HepG2 (cell line): ENCODE results near the gene SMTN. TPM values are rescaled to one million over a fixed set of nuclear protein-coding genes. Genes with fewer than 3 reads are reported as not detected.
A peak's percentile ranks its signal among the peaks of the same experiment; 100 is the strongest.

Source experiments
- ATAC-seq: fragments of 200-7000 bp; cut with Tn5 transposase; 3 replicates; pipeline ENCODE4 v1.9.1; 2020; ENCODE audit warnings: mild to moderate bottlenecking, moderate library complexity
- BruUV-seq: library from RNA; stranded (reverse); fragments of 400-500 nt; replicated peaks from 2 replicates; lab custom pipeline; 2021; lab: Mats Ljungman, UMichigan
- CTCF ChIA-PET: fragments of 300-600 bp; formaldehyde crosslinking; extraction: SDS; loops from one replicate; lab custom pipeline; 2021; ENCODE audit warnings: low total read pairs, inconsistent platforms, low intra/inter-chr PET ratio; lab: Yijun Ruan, JAX
- POLR2A ChIA-PET: fragments of 350-600 bp; sonication (Branson Sonifier 250); formaldehyde crosslinking; loops from one replicate; lab custom pipeline; 2020; ENCODE audit warnings: antibody characterized with exemption, inconsistent platforms; lab: Yijun Ruan, JAX
- DNase-seq: peaks from one replicate; pipeline ENCODE4 v3.0.0-alpha.2; 2015; ENCODE audit warnings: low spot score
- FAIRE-seq: peaks from 3 replicates; lab custom pipeline; 2011; peaks lifted over from hg19 to GRCh38; lab: Jason Lieb, UNC
- H2AFZ ChIP-seq: one replicate; pipeline ENCODE4 v1.6.1; 2011; ENCODE audit warnings: low read length, inconsistent platforms
- H3K27ac ChIP-seq: fragments of 300-600 bp; 3 replicates; pipeline ENCODE4 v1.8.0; 2011; ENCODE audit warnings: mixed run types, mild to moderate bottlenecking, mixed read lengths, low read length, inconsistent platforms; ENCODE audit not compliant: insufficient read depth; ENCODE audit errors: extremely low read length
- H3K27me3 ChIP-seq, 2 experiments: fragments of 200-600 bp in 1 of 2; 2 replicates in 1 of 2; 3 replicates in 1 of 2; pipeline versions ENCODE4 v1.6.0 to v1.8.0; 2011; ENCODE audit warnings: low read length in 2 of 2, mild to moderate bottlenecking in 2 of 2, moderate library complexity in 2 of 2, inconsistent platforms in 1 of 2; ENCODE audit not compliant: insufficient read depth in 2 of 2, control insufficient read depth in 1 of 2
- H3K36me3 ChIP-seq, 2 experiments: fragments of 200-600 bp in 1 of 2; replicated peaks in 1 of 2; 2 replicates in 1 of 2; 3 replicates in 1 of 2; pipeline versions ENCODE4 v1.5.1 to v1.8.0; 2011; ENCODE audit warnings: low read length in 2 of 2, inconsistent platforms in 1 of 2; ENCODE audit not compliant: insufficient read depth in 2 of 2, control insufficient read depth in 1 of 2
- H3K4me1 ChIP-seq: 2 replicates; pipeline ENCODE4 v1.5.1; 2012; ENCODE audit warnings: low read length, inconsistent platforms; ENCODE audit not compliant: insufficient read depth
- H3K4me2 ChIP-seq: 2 replicates; pipeline ENCODE4 v1.6.0; 2011; ENCODE audit warnings: low read depth, low read length, inconsistent platforms
- H3K4me3 ChIP-seq, 3 experiments: fragments of 200-600 bp in 1 of 3; sonication (generic), shearing (Covaris generic) in 1 of 3; replicated peaks in 1 of 3; 2 replicates each; pipeline ENCODE4 v1.5.1; 2011 to 2016; ENCODE audit warnings: low read length in 3 of 3, inconsistent platforms in 2 of 3, low read depth in 2 of 3, mild to moderate bottlenecking in 2 of 3, control low read depth in 1 of 3, mixed read lengths in 1 of 3; ENCODE audit not compliant: insufficient read depth in 1 of 3
- H3K79me2 ChIP-seq: one replicate; pipeline ENCODE4 v1.6.1; 2011; ENCODE audit warnings: low read length, inconsistent platforms; ENCODE audit not compliant: insufficient read depth
- H3K9ac ChIP-seq: 2 replicates; pipeline ENCODE4 v1.6.0; 2011; ENCODE audit warnings: mild to moderate bottlenecking, low read depth, low read length, inconsistent platforms; ENCODE audit not compliant: insufficient read depth
- H3K9me3 ChIP-seq: 2 replicates; pipeline ENCODE4 v1.5.1; 2012; ENCODE audit warnings: mild to moderate bottlenecking, low read length
- H4K20me1 ChIP-seq: 2 replicates; pipeline ENCODE4 v1.6.0; 2011; ENCODE audit warnings: inconsistent platforms, mild to moderate bottlenecking, low read length, moderate library complexity; ENCODE audit not compliant: insufficient read depth
- FOXP1 ChIP-seq, 2 experiments: fragments of 450-650 bp in 1 of 2; IDR thresholded peaks; 2 replicates each; pipeline ENCODE4 v1.6.1; 2017 to 2018; ENCODE audit warnings: antibody characterized with exemption in 1 of 2
- HNF4G ChIP-seq, 2 experiments: sonication (generic) in 1 of 2; formaldehyde crosslinking in 1 of 2; IDR thresholded peaks; 2 replicates each; pipeline versions ENCODE4 v1.4.0 to v1.6.1; 2011 to 2020; ENCODE audit warnings: borderline replicate concordance in 2 of 2, low read depth in 2 of 2, mild to moderate bottlenecking in 2 of 2, low read length in 1 of 2, missing genetic modification reagents in 1 of 2, moderate library complexity in 1 of 2
- KLF6 ChIP-seq: IDR thresholded peaks from 2 replicates; pipeline ENCODE4 v1.8.0; 2016; ENCODE audit warnings: missing biosample characterization, missing genetic modification reagents
- MXD4 ChIP-seq: IDR thresholded peaks from 2 replicates; pipeline ENCODE4 v1.6.1; 2016; ENCODE audit warnings: mild to moderate bottlenecking, missing biosample characterization, missing genetic modification reagents
- PBX3 ChIP-seq: sonication (generic); formaldehyde crosslinking; IDR thresholded peaks from 2 replicates; pipeline ENCODE4 v1.8.1; 2023; ENCODE audit warnings: missing genetic modification reagents, inconsistent platforms, borderline replicate concordance
- SAP130 ChIP-seq: IDR thresholded peaks from 2 replicates; pipeline ENCODE4 v1.6.1; 2016; ENCODE audit warnings: low read depth
- ZNF230 ChIP-seq: sonication (generic); formaldehyde crosslinking; IDR thresholded peaks from 2 replicates; pipeline ENCODE4 v1.4.0; 2020; ENCODE audit warnings: mild to moderate bottlenecking, missing genetic modification reagents
- ZNF549 ChIP-seq: sonication (generic); formaldehyde crosslinking; IDR thresholded peaks from 2 replicates; pipeline ENCODE4 v1.5.0; 2020; ENCODE audit warnings: missing genetic modification reagents
- ZNF569 ChIP-seq: sonication (generic); formaldehyde crosslinking; IDR thresholded peaks from 2 replicates; pipeline ENCODE4 v1.5.0; 2020; ENCODE audit warnings: mild to moderate bottlenecking, missing genetic modification reagents, moderate library complexity, borderline replicate concordance
- ZSCAN12 ChIP-seq: sonication (generic); formaldehyde crosslinking; IDR thresholded peaks from 2 replicates; pipeline ENCODE4 v1.9.0; 2021; ENCODE audit warnings: mild to moderate bottlenecking, missing genetic modification reagents
- WGBS: methylation state at CpG from one replicate; pipeline ENCODE4 v1.1.6; 2017; ENCODE audit warnings: low lambda C conversion rate; 5-methylcytosine and 5-hydroxymethylcytosine counted together
- in situ Hi-C: cut with HindIII; loops from 2 replicates; pipeline ENCODE4 v1.10.0; 2017; ENCODE audit warnings: low pct_unique_long_range_greater_than_20kb; ENCODE audit not compliant: extremely low pct_ligation_motif_present
- intact Hi-C: fragments of 100-400 bp; cut with micrococcal nuclease; formaldehyde crosslinking; loops from one replicate; pipeline ENCODE4 v1.10.0; 2022; ENCODE audit not compliant: unreplicated experiment
- polyA plus RNA-seq, 8 experiments: library from polyadenylated mRNA; depleted of rRNA in 3 of 8; stranded (reverse) in 7 of 8; unstranded in 1 of 8; fragments of >200 nt; fragmentation: Illumina TruSeq in 4 of 8; extraction: Trizol in 4 of 8; gene quantifications; 2 replicates each; pipeline versions ENCODE4 v1.2.1 to v1.2.3, GENCODE V29; 2011 to 2016; ENCODE audit warnings: low read depth in 4 of 8, missing spikeins in 1 of 8, mixed read lengths in 1 of 8; ENCODE audit not compliant: insufficient read depth in 1 of 8
- total RNA-seq, 5 experiments: library from RNA; depleted of rRNA; stranded (reverse); fragments of >200 nt; fragmentation: Illumina TruSeq; extraction: Trizol; gene quantifications; 2 replicates each; pipeline ENCODE4 v1.2.3, GENCODE V29; 2016; ENCODE audit warnings: low read depth in 1 of 5
- TF ChIP-seq, protein P1 (sequence below): sonication (generic); formaldehyde crosslinking; conservative IDR thresholded peaks from 2 replicates; pipeline ENCODE4 v1.8.1; 2023; ENCODE audit warnings: missing genetic modification reagents

Gene SMTN
- total and polyA plus RNA-seq, 2 of the 13 experiments (the other 11 are each of a cell fraction or from before 2014, with no cell fraction given) = 14.7 to 26.1 TPM

DNA sequence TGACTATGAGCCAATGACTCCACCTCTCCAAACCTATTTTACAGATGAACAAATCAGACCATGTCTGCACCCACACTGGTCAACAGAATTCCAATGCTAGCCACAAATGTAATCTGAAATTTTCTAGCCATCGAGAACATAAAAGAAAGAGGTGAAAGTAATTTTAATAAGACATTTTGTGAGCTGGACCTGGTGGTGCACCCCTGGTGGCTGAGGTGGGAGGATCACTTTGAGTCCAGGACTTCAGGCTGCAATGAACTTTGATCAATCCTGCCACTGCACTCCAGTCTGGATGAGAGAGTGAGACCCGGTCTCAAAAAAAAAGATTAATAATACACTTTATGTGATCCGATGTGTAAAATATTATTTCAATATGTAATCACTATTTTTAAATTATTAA is 69.5 kb downstream of the SMTN start (continued):
- TF ChIP-seq PBX3 (CRISPR knock-in tag) (no peak), MXD4 (CRISPR knock-in tag) (no peak), ZSCAN12 (CRISPR knock-in tag) (no peak), HNF4G (IDR thresholded peaks at IDR 0.05; ENCODE audit: borderline replicate concordance, low read depth, low read length) (peak; percentile 49; the same call in 1 of the 2 replicates), HNF4G (CRISPR knock-in tag; IDR thresholded peaks at IDR 0.05; ENCODE audit: borderline replicate concordance, low read depth) (no peak), ZNF230 (CRISPR knock-in tag) (no peak), ZNF569 (CRISPR knock-in tag) (no peak), KLF6 (CRISPR knock-in tag) (no peak)

DNA sequence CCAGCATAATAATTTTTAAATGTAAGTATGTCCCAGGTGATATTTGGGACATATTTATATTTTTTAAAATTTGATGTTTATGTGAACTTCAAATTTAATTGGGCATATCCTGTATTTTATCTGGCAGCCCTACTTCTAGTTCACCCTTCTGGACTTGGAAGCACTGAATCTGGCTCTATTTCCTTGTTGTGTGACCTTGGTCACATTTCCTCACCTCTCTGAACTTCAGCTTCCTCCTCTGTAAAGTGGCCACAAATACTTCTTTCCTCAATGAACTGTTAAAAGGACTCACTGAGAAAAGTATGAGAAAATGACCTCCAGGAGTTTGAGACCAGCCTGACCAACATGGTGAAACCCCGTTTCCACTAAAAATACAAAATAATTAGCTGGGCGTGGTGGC is 70.8 kb downstream of the SMTN start:
- no peaks in the 10 kb centered on the region for H4K20me1 ChIP-seq
- TF ChIP-seq, protein P1, sequence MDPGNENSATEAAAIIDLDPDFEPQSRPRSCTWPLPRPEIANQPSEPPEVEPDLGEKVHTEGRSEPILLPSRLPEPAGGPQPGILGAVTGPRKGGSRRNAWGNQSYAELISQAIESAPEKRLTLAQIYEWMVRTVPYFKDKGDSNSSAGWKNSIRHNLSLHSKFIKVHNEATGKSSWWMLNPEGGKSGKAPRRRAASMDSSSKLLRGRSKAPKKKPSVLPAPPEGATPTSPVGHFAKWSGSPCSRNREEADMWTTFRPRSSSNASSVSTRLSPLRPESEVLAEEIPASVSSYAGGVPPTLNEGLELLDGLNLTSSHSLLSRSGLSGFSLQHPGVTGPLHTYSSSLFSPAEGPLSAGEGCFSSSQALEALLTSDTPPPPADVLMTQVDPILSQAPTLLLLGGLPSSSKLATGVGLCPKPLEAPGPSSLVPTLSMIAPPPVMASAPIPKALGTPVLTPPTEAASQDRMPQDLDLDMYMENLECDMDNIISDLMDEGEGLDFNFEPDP (CRISPR knock-in tag) = no peak
- TF ChIP-seq ZNF549 (CRISPR knock-in tag) (no peak), FOXP1 (IDR thresholded peaks at IDR 0.05) (no peak), FOXP1 (CRISPR knock-in tag; IDR thresholded peaks at IDR 0.05) (no peak), SAP130 (CRISPR knock-in tag) (no peak)
- TF ChIP-seq, all 625 proteins: peak for 0
- no TSS peak for BruUV-seq
- no peaks in the 10 kb centered on the region for H3K9me3 ChIP-seq
- intact Hi-C loops = no loop called here
- in situ Hi-C loops = no loop called here
- no peak overlapping the region for H3K27ac ChIP-seq
- H3K27me3 ChIP-seq = peaks cover 2 to 4% of the 10 kb centered on the region in 2 experiments; a peak in 2 of 5 replicates
- H3K79me2 ChIP-seq = no peaks in the 10 kb centered on the region
- DNase-seq (no peak), ATAC-seq (no peak), FAIRE-seq (no peak)
- 78% methylated on average over 2 of the region's 2 CpGs for WGBS
- H3K4me3 ChIP-seq = no peak overlapping the region
- H3K4me2 ChIP-seq = no peak overlapping the region
- H3K9ac ChIP-seq = no peak overlapping the region
- POLR2A ChIA-PET = interaction anchor here (1.1 kb wide), 1 partner anchor 29 kb away, joined by 4 read pairs; the partner anchor contains the start of gene INPP5J
- CTCF ChIA-PET = no interaction called here
- peaks cover 27% of the 10 kb centered on the region for H3K4me1 ChIP-seq
- no peak overlapping the region for H2AFZ ChIP-seq
- no peaks in the 10 kb centered on the region for H3K36me3 ChIP-seq
